GM21576 (cell line): Measurements from ENCODE around the gene DHRS13.
"Not testable (repeated sequence)": the region's sequence is repeated elsewhere in the genome, so short reads cannot be mapped to it uniquely, and the experiment has no call there.

Source experiments
- ATAC-seq: cut with Tn5 transposase; IDR thresholded peaks from one replicate; pipeline ENCODE4 v1.9.1; 2021; ENCODE audit warnings: mild to moderate bottlenecking, moderate library complexity; ENCODE audit not compliant: unreplicated experiment

Gene DHRS13

DNA sequence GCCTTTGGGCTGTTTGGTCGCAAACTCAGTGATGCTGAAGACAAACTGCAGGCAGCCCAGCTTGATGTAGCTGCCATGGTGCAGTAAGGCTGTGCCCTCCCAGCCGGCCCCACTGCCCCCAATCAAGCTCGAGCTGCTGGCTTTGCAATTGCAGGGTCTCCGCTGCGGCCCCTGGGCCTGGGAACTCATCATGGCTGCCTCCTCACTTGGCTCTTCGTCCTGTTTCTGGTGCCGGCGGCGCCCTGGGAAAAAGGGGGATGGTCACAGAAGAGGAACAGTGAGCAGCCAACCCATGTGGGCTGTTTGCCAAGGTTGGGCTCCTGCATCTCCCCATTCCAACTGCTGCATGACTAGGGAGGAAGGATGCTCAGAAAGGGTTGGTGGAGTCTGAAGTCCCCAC, 3.4 kb upstream of the DHRS13 start:
- no peak for ATAC-seq

DNA sequence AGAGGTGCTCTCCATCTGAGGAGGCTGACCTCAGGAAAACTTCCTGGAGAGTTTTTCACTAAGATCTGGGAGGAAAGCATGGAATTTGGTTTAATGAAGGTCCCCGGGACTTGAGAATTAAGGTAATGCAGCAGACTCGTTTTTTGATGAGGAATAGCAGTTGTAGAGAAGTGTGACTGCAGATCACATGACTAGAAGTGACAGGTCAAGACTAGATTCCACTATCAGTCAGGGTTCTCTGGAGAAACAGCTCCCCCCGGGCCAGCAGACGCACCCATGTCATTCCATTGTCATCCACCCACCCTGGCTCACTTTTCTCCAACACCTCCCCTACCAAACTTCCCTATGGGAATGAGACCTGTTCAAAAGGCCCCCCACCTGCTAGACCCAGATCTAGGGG, 1.9 kb upstream of the DHRS13 start:
- ATAC-seq: no peak

DNA sequence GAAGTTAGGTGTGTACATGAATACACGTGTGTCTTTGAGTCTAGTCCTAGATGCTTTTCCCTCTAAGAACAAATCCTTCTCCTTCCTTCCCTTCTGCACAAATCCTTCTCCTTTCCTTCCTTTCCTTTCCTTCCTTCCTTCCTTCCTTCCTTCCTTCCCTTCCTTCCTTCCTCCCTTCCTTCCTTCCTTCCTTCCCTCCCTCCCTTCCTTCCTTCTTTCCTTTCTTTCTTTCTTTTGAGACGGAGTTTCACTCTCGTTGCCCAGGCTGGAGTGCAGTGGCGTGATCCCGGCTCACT, 615 bp upstream of the DHRS13 start:
- not testable (repeated sequence) for ATAC-seq

DNA sequence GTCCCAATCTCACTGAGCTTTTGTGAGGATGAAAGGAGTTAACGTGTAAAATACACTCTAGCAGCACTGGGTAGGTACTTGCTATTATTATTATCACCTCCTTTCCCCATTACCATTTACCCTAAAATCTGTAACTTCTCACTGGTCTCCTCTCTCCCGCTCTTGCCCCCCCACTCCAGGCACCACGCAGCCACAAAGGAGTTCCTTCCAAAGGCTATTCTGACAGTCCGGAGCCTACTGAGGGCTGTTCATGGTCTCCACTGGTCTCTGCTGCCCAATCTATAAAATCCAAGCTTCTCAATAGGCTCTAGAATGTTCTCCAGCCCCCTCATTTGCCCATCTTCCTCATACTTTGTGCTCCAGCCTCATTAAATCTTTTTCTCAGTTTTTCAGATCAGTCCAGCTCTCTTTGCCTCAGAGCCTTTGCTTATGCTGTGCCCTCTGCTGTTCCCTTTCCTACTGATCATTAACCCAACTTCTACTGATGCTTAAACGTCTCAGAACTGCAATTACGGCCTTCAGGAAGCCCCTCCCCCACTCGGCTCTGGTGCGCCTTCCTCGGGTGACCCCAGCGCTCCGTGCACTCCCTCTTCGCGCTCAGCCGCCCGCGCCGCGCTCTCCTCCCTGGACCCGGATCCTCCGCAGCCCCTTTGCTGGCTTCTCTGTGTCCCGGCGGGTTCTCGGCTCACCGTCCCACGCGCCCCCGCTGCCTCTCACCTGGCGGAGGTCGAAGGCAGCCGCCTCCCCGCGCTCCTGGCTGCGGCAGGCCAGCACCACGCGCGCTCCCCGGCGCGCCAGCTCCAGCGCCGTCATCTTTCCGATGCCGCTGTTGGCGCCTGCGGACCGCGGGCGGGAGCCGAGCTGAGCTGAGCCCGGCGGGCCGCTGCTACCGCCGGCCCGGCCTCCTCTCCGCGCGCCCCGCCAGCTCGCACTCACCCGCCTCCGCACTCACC, 737 bp downstream of the DHRS13 start:
- ATAC-seq: peak; percentile 7

DNA sequence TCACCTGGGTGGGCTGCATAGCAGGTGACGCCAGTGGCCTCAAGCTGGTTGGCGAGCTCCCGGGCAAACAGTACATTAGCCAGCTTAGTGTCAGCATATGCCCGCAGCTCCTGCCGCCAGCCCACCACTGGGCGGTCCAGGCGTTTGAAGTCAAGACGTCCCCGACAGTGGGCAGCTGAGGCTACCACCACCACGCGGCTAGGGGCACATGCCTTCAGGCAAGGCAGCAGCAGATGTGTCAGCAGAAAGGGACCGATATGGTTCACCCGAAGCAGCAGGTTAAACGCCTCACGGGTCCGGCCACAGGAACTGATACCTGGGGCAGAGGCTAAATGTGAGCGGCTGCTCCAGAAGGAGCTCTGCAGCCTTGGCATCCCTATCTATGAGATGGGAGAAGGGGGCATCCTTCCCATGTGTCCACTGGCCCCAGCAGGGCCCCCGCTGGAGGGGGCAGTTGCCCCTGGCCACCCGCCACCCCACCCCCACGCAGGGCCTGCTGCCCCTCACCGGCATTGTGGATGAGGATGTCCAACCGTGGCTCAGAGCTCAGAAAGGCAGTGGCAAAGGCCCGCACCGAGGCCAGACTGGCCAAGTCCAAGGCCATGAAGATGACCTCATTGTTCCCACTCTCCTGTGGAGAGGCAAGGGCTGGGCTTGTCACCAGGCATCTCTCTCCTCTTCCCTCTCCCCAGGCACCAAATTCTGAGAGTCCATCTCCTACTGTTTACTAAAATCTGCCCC, 1.7 kb downstream of the DHRS13 start:
- ATAC-seq: no peak

DNA sequence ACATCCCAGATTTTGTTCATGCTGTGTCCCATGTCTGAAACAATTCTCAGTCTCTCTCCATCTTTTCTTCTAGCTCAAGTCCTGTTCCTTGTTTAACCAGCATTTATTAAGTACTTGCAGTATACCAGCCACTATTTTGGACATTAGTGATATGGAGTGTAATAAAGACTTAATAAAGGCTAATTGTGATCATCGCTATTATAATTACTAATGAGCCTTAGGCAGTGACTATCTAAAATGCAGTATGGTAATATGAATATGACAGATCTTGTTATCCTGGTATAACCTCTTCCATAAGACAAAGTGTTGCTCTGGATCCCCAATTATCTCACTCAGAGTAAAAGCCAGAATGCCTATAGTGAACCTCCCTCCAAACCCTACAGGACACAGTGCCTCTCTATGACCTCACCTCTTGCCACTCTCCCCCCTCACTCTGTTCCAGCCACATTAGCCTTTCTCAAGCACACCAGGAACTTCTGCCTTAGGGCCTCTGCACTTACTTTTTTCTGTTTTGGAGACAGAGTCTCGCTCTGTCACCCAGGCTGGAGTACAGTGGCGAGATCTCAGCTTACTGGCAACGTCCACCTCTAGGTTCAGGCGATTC, 3.6 kb downstream of the DHRS13 start:
- ATAC-seq: no peak

DNA sequence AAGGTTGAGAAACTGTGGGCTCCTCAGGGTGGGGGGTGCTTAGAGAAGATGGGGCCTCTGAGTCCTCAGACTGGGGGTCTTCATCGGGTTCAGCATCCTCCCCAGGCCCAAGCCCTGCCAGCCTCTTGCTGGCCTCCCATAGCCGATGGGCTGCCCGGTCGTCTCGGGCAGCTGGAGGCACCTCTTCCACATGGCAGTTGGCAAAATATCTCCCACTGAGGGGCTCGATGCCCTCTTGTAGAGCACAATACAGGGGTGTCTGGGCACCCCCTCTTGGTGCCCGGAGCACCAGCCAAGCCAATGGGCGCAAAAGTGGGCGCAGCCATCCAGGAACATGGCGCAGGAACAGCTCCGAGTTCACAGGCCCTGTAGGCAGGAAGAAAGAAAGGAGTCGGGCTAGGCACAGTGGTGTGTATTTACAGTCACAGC, 4.3 kb downstream of the DHRS13 start:
- ATAC-seq: no peak

DNA sequence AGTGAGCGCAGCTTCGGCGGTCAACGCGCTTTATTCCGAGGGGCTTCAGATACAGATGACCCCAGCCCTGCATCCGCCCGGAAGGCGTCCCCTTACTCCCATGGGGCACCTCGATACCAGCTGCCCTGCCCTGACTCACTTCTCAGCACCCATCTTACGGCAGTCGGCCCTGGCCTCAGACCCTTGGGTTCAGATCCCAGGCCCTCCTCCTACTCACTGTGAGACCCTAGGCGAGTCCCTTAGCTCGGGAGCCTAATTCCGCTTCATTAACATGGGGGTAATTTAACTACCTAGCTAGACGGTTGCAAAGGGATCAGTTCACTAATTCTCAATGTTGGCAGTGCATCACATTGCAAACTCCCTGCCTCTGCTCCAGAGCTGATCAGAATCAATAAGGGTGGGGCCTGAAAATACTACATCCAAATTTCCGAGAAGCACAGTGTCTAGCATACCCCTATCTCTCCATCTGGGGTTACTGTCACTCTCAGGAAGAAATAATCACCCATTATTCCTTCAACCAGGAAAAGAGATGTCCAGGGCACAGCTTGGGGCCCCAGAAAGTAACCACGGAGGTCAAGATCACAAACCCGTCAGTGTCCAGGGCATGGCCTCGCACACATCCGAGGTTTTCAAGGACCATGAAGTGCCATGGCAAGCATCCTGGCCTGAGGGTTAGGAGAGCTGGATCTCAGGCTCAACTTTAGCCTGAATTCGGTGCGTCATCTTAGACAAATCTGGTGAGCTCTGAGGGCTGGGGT, 4.9 kb downstream of the DHRS13 start:
- no peak for ATAC-seq

DNA sequence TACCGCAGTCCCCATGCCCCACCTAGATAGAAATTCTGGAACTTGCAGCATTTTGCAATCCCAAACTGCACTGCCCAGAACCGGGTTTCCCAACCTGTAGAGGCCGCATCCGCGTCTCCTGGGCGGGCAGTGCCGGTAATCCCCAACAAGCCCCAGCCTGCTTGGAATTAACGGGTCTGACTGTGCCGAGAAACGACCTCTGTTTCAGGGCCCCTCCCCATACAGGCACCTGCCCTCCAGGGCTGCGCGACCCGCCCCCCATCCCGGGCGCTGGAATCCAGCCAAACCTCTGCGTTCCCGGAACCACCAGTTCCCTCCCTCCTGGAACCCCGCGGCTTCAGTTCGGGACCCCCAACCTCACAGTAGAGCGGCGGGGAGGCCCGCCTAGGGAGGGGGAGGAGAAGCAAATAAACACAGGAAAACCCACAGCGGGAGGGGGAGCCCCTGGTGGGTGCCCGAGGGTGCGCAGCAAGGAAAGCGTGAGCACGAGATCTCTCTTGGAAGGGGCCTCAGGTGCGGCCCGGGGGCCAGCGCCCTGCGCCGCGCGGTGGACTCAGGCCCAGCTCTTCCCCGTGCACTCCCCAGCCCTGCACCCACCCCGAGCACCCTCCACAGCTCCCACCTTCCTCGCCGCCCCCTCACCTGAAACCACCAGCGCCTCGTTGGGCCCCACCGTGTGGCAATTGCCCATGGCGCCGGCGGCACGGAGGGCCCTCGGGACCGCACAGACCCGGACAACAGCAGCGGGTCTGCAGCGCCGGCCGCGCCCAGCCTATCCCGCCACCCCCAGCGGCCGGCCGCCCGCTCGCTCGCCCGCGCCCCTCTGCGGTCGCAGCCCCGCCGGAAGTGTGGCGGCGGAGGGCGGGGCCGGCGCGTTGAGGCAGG, 5.8 kb downstream of the DHRS13 start, which contains the start of gene FLOT2:
TSS of gene FLOT2 (minus strand) at position 850 of the 885 bp plus-strand sequence. CDS start at position 691, 159 bp downstream.
- ATAC-seq: no peak

DNA sequence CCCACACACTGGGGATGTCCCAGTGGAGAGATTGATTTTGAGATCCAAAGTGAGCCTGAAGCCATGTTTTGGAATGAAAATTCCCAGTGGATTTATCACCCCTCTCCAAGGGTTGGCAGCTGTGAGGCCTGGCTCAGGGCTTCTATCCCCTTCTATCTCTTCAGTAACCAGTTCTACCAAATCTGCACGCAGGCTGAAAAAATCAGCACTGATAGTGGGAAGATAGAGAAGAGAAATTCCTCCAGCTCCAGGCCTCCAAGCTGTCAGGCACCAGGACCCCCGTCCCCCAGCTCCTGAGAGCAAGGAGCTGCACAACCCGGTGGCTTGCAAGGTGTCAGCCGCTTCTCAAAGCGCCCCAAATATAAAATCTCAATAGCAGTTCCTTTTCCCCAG, 6.4 kb downstream of the DHRS13 start:
- no peak for ATAC-seq

DNA sequence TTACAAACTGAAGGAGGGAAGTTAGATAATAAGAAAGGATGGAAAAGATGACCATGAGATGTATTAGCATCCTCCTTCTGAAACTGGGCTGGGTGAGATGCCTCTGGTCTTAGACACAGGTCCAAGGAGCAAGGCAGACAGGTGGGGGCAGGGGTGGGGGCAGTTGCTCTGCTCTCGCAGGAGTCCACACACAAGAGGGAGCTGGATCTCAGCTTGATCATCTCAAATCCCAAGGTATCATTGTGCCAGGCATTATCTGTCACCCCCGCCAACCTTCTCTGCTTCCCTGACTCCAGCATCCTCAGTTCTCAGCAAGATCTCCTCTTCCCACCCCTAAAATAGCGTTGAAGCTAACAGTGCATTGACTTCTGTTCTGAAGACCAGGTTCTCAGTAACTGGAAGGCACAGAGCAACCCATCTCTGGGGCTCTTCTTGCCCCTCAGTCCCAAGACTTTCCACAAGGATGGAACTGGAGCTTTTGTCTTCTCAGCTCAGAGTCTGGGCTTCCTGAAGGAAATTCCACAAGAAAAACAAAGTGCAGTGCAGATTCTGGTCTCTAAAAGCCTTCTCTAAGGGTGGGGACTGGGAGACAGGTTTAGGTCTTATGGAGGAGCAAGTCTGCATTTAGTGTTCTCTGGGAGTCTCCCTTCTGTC, 7.0 kb downstream of the DHRS13 start:
- no peak for ATAC-seq

DNA sequence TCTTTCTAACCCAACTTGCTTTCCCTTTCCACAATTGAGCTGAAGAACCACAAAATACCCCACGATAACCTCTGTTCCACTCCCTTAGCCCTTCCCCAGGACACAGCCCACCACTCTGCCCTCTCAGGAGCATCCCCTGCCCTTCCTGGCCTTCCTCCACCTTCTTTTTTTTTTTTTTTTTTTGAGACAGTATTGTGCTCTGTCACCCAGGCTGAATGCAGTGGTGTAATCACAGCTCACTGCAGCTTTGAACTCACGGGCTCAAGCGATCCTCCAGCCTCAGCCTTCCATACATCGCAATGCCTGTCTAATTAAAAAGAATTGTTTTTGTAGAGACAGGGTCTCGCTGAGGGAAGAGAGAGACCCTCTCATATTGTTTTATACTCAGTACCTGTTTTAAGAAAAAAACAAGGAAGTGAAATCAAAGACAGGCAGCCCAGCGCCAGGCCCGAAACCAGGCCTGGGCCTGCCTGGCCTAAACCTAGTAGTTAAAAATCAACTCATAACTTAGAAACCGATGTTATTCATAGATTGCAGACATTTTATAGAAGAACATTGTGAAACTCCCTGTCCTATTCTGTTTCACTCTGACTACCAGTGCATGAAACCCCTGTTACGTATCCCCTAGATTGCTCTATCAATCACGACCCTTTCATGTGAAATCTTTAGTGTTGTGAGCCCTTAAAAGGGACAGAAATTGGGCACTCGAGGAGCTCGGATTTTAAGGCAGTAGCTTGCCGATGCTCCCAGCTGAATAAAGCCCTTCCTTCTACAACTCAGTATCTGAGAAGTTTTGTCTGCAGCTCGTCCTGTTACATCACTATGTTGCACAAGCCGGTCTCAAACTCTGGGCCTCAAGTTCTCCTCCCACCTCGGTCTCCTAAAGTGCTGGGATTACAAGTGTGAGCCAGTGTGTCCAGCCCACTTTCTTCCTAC, 9.4 kb downstream of the DHRS13 start:
- not testable (repeated sequence) for ATAC-seq

DNA sequence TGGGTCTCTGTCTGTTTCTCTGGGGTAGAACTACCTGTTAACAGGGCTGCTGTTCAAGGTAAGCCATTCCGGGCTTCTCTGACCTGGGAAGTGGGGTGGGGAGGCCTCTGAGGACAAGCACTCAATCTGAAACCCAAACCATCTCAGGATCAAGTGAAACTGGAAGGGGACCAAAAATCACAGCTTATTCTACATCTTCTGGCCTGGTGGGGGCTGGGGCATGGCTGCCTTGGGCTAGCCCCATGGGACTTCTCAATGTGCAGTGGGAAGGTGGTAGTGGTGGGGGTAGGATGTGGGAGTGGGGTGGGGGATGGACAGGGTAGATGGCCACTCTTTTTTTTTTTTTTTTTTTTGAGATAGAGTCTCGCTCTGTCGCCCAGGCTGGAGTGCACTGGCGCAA, 10.9 kb downstream of the DHRS13 start:
- ATAC-seq: no peak

DNA sequence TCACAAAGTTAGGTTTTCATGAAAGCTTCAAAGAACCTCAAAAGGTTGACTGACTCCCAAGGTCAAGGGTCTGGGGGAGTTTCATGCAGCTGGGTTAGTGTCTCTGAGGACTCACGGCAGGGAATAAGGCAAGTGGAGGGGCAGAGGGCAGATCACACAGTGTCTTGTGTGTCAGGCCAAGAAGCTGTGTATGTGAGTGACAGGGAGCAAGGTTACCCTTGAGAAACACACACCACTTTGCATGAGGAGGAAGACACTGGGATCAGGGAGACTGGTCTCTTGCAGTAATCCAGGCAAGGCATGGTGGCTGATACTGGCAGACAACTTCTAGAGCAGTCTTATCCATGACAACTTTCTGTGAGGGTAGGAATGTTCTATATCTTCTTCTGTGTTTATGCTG, 11.7 kb downstream of the DHRS13 start:
- no peak for ATAC-seq

DNA sequence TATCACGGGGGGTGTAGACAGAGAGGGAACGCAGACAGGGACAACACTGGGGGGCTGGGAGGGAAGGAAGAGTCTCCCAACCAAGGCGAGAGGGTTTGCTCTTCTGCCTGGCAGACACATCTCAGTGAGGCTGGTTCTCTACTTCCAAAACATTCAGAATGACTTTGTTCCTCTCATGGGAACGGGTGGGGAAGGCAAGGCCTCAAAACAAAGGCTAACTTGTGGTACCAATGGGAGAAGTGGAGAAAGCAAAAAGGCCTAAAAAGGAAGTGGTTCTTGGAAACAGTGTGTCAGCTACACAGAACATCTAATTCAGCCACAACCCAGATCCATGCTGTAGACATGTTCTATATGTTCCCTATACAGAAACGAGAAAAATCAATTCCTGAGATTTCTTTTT, 12.9 kb downstream of the DHRS13 start:
- ATAC-seq: no peak

DNA sequence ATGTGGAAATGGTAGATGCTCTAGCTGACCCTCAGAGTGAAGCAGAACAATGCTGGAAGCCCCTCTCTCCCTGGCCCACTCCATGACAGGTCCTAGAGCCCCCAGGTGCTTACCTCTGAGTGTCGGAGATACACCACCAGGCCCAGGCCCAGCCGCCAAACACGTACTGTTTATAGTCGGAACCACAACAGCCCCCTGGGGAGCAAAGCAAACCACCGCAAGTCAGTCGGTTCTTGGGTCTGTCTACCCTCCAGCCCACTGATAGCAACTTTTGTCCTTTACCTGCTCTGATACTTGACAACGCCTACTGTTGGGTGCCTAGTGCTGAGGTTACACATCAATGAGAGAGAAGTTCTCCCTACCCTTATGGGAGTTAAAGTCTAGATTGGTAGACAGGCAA, 14.0 kb downstream of the DHRS13 start:
- no peak for ATAC-seq

DNA sequence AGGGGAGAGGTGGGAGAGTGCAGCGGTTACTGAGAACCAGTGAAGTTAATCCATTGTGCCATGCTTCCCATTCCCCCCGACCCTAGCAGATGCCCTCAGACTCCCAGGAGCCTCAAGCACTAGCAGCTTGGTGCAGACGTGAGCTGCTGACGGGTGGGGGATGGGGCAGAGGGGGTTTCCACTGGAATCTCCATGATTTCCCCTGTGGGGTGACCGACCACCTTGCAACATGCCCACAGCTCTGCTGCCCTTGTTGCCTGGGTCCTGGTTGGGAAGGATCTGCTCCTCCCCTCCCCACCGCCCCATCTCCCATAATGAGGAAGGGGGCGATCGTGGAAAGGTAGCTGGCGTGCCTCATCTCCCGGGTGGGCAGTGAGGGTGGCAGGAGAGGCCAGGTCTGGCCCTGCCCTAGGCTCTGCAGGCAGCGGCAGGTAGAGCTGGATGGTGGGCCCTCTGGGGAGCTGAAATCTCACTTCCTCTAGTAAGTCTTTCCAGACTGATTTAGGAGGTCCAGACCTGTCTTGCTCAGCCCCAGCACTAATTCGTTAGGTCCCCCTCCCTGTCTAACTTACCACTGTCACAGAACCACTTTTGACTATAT, 14.9 kb downstream of the DHRS13 start:
- no peak for ATAC-seq

DNA sequence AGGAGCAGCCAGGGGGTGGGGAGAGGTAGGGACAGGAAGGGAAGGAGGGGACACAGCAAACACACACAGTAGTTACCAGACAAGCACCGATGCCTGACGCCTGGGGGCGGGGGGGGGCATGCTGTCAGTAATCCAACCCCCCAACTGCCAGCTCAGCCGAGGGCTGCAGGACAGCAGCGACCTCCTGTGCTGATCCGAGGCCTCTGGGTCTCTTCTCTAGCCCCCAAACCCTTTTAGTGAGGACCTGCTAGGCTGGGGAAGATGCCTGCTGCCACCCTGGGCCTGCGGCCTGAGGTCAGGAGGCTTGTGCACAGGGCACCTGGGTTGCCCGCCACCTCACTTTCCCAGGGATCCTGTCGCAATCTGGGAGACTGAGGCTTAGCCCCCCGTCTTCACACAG, 16.9 kb downstream of the DHRS13 start:
- ATAC-seq: no peak
